H1 (cell line): ENCODE results near the gene E2F3.

Source experiments
- ATF2 ChIP-seq: IDR thresholded peaks from 2 replicates; pipeline ENCODE4 v1.6.1; 2012; ENCODE audit warnings: low read length, inconsistent platforms
- CHD1 ChIP-seq: IDR thresholded peaks from 2 replicates; pipeline ENCODE4 v1.6.1; 2012; ENCODE audit warnings: low read depth, low read length, improper control_type of control experiment
- CHD7 ChIP-seq: fragments of 300-600 bp; sonication (generic); IDR thresholded peaks from 2 replicates; pipeline ENCODE4 v1.7.1; 2012; ENCODE audit warnings: low read length, moderate library complexity, mild to moderate bottlenecking, inconsistent platforms; ENCODE audit not compliant: insufficient replicate concordance
- CTCF ChIP-seq, 3 experiments: IDR thresholded peaks; 1 replicate in 2 of 3; 2 replicates in 1 of 3; pipeline versions ENCODE4 v1.5.1 to v1.6.1; 2011; ENCODE audit warnings: low read length in 3 of 3, mild to moderate bottlenecking in 3 of 3, inconsistent platforms in 2 of 3, low read depth in 1 of 3, moderate library complexity in 1 of 3; ENCODE audit not compliant: insufficient read depth in 1 of 3; ENCODE audit errors: control extremely low read depth in 1 of 3
- EZH2 ChIP-seq: fragments of 200-600 bp; sonication (generic); IDR thresholded peaks from 2 replicates; pipeline ENCODE4 v1.7.1; 2012; ENCODE audit warnings: low read depth, mild to moderate bottlenecking, moderate library complexity, low read length, inconsistent platforms; ENCODE audit not compliant: severe bottlenecking
- JUND ChIP-seq: IDR thresholded peaks from 2 replicates; pipeline ENCODE4 v1.6.1; 2011; ENCODE audit warnings: mild to moderate bottlenecking, improper control_type of control experiment, low read length
- MAX ChIP-seq: IDR thresholded peaks from 2 replicates; pipeline ENCODE4 v1.6.1; 2012; ENCODE audit warnings: inconsistent platforms
- POLR2A ChIP-seq, 2 experiments: IDR thresholded peaks; 1 replicate in 1 of 2; 2 replicates in 1 of 2; pipeline ENCODE4 v1.6.1; 2011; ENCODE audit warnings: low read depth in 2 of 2, low read length in 2 of 2, mild to moderate bottlenecking in 2 of 2; ENCODE audit errors: control extremely low read depth in 1 of 2
- RAD21 ChIP-seq, 2 experiments: IDR thresholded peaks in 1 of 2; conservative IDR thresholded peaks in 1 of 2; 2 replicates each; pipeline ENCODE4 v1.6.1; 2011; ENCODE audit warnings: low read depth in 2 of 2, low read length in 2 of 2, improper control_type of control experiment in 1 of 2, inconsistent platforms in 1 of 2, mild to moderate bottlenecking in 1 of 2, moderate library complexity in 1 of 2
- RFX5 ChIP-seq: IDR thresholded peaks from 2 replicates; pipeline ENCODE4 v1.6.1; 2011; ENCODE audit warnings: low read depth, low read length, improper control_type of control experiment, borderline replicate concordance
- TAF1 ChIP-seq: IDR thresholded peaks from 2 replicates; pipeline ENCODE4 v1.6.1; 2011; ENCODE audit warnings: mild to moderate bottlenecking, low read depth, low read length
- USF2 ChIP-seq: IDR thresholded peaks from 2 replicates; pipeline ENCODE4 v1.6.1; 2011; ENCODE audit warnings: low read length, improper control_type of control experiment

- TF ChIP-seq CHD1 (no peak), CHD7 (no peak), EZH2 (no peak), RAD21 (IDR thresholded peaks at IDR 0.05 in 1 of 2, conservative IDR thresholded peaks at IDR 0.05 in 1 of 2; ENCODE audit: low read depth in 2 of 2, low read length in 2 of 2) (no peak), JUND (no peak), MAX (no peak), CTCF (IDR thresholded peaks at IDR 0.05; ENCODE audit: control extremely low read depth in 1 of 3, insufficient read depth in 1 of 3, low read depth in 1 of 3, low read length in 3 of 3) (no peak), RFX5 (no peak), TAF1 (no peak), ATF2 (no peak), USF2 (no peak), POLR2A (IDR thresholded peaks at IDR 0.05; ENCODE audit: control extremely low read depth in 1 of 2, low read depth in 2 of 2, low read length in 2 of 2) (no peak)
Measured at GRCh38 chr6:20375436-20375835, 26.2 kb upstream of the E2F3 start.
